MM.1S (cell line): ENCODE measurements around the gene MBD3L2.
"Not testable (repeated sequence)": the region's sequence is repeated elsewhere in the genome, so short reads cannot be mapped to it uniquely, and the experiment has no call there.

Experiments
- DNase-seq: peaks from one replicate; pipeline ENCODE4 v3.0.0-alpha.2; 2015
- H2AFZ ChIP-seq: fragments of 300-600 bp; sonication (generic); 2 replicates; pipeline ENCODE4 v1.6.0; 2016; ENCODE audit warnings: antibody characterized with exemption, low read length
- H3F3A ChIP-seq: fragments of 300-600 bp; sonication (generic); 2 replicates; pipeline ENCODE4 v1.6.1; 2016; ENCODE audit warnings: mild to moderate bottlenecking, antibody characterized with exemption, low read length, moderate library complexity, mixed read lengths; ENCODE audit not compliant: insufficient read depth
- H3K27ac ChIP-seq: fragments of 300-600 bp; sonication (generic); 2 replicates; pipeline ENCODE4 v1.5.1; 2016; ENCODE audit warnings: mild to moderate bottlenecking, low read length
- H3K27me3 ChIP-seq: fragments of 300-600 bp; sonication (generic); replicated peaks from 2 replicates; pipeline ENCODE4 v1.6.0; 2016; ENCODE audit warnings: low read length; ENCODE audit not compliant: insufficient read depth
- H3K36me3 ChIP-seq: fragments of 300-600 bp; sonication (generic); replicated peaks from 2 replicates; pipeline ENCODE4 v1.6.1; 2016; ENCODE audit warnings: mild to moderate bottlenecking, low read length, mixed read lengths; ENCODE audit not compliant: insufficient read depth
- H3K4me1 ChIP-seq: fragments of 300-600 bp; sonication (generic); 2 replicates; pipeline ENCODE4 v1.6.1; 2016; ENCODE audit warnings: low read length, mixed read lengths
- H3K4me2 ChIP-seq: fragments of 300-600 bp; sonication (generic); 2 replicates; pipeline ENCODE4 v1.6.0; 2016; ENCODE audit warnings: low read depth, low read length
- H3K4me3 ChIP-seq: fragments of 300-600 bp; sonication (generic); 2 replicates; pipeline ENCODE4 v1.5.1; 2016; ENCODE audit warnings: low read length, mixed read lengths
- H3K79me2 ChIP-seq: fragments of 300-600 bp; sonication (generic); 2 replicates; pipeline ENCODE4 v1.6.1; 2016; ENCODE audit warnings: mixed run types, low read length, mixed read lengths
- H3K9ac ChIP-seq: fragments of 300-600 bp; sonication (generic); 2 replicates; pipeline ENCODE4 v1.6.1; 2016; ENCODE audit warnings: low read length, mixed read lengths
- H3K9me2 ChIP-seq: fragments of 300-600 bp; sonication (generic); replicated peaks from 2 replicates; pipeline ENCODE4 v1.6.1; 2016; ENCODE audit warnings: mild to moderate bottlenecking, low read length, mixed read lengths; ENCODE audit not compliant: insufficient read depth
- H3K9me3 ChIP-seq: fragments of 300-600 bp; sonication (generic); replicated peaks from 2 replicates; pipeline ENCODE4 v1.6.1; 2016; ENCODE audit warnings: mild to moderate bottlenecking, low read length, mixed read lengths; ENCODE audit not compliant: insufficient read depth
- H4K20me1 ChIP-seq: fragments of 300-600 bp; sonication (generic); 2 replicates; pipeline ENCODE4 v1.6.1; 2016; ENCODE audit warnings: mild to moderate bottlenecking, low read length, moderate library complexity, mixed read lengths; ENCODE audit not compliant: insufficient read depth
- EZH2 ChIP-seq: fragments of 300-600 bp; sonication (generic); optimal IDR thresholded peaks from 2 replicates; pipeline ENCODE3; 2017; ENCODE audit warnings: low read depth, mild to moderate bottlenecking, antibody characterized with exemption, low read length, mixed read lengths
- EZH2phosphoT487 ChIP-seq: fragments of 300-600 bp; sonication (generic); IDR thresholded peaks from 2 replicates; pipeline ENCODE4 v1.6.1; 2018; ENCODE audit warnings: antibody characterized with exemption, low read length
- TF ChIP-seq, protein P1 (sequence below): fragments of 300-600 bp; sonication (generic); IDR thresholded peaks from 2 replicates; pipeline ENCODE4 v1.5.1; 2016; ENCODE audit warnings: antibody characterized with exemption, low read length, mixed read lengths

The MBD3L2 gene

GRCh38 chr19:7010722-7011593 lies 38.2 kb upstream of the MBD3L2 start:
- TF ChIP-seq, protein P1, sequence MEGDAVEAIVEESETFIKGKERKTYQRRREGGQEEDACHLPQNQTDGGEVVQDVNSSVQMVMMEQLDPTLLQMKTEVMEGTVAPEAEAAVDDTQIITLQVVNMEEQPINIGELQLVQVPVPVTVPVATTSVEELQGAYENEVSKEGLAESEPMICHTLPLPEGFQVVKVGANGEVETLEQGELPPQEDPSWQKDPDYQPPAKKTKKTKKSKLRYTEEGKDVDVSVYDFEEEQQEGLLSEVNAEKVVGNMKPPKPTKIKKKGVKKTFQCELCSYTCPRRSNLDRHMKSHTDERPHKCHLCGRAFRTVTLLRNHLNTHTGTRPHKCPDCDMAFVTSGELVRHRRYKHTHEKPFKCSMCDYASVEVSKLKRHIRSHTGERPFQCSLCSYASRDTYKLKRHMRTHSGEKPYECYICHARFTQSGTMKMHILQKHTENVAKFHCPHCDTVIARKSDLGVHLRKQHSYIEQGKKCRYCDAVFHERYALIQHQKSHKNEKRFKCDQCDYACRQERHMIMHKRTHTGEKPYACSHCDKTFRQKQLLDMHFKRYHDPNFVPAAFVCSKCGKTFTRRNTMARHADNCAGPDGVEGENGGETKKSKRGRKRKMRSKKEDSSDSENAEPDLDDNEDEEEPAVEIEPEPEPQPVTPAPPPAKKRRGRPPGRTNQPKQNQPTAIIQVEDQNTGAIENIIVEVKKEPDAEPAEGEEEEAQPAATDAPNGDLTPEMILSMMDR = no peak
- TF ChIP-seq EZH2phosphoT487 (no peak), EZH2 (no peak)
- no peak overlapping the region for H3K27ac ChIP-seq
- H3K9me3 ChIP-seq = no peaks in the 10 kb centered on the region
- H4K20me1 ChIP-seq = no peaks in the 10 kb centered on the region
- H3K4me2 ChIP-seq = peak overlapping the region; percentile 1; the same call in 1 of the 2 replicates
- H3K9me2 ChIP-seq = no peaks in the 10 kb centered on the region
- H3F3A ChIP-seq = no peaks in the 10 kb centered on the region
- no peaks in the 10 kb centered on the region for H3K79me2 ChIP-seq
- H3K27me3 ChIP-seq = peaks cover 72% of the 10 kb centered on the region
- H2AFZ ChIP-seq = peak overlapping the region; percentile 39; the same call in 1 of the 2 replicates
- H3K4me3 ChIP-seq = no peak overlapping the region
- H3K4me1 ChIP-seq = peaks cover 3% of the 10 kb centered on the region; the same call in 1 of the 2 replicates
- no peak overlapping the region for H3K9ac ChIP-seq
- no peaks in the 10 kb centered on the region for H3K36me3 ChIP-seq
- DNase-seq = peak; percentile 38

- H3K9me3 ChIP-seq = no peaks in the 10 kb centered on the region
- H3F3A ChIP-seq = no peaks in the 10 kb centered on the region
- no peaks in the 10 kb centered on the region for H3K36me3 ChIP-seq
- no peak overlapping the region for H3K4me2 ChIP-seq
- H3K27me3 ChIP-seq = peaks cover 77% of the 10 kb centered on the region
- no peaks in the 10 kb centered on the region for H4K20me1 ChIP-seq
- no peaks in the 10 kb centered on the region for H3K9me2 ChIP-seq
- H3K4me3 ChIP-seq = no peak overlapping the region
- TF ChIP-seq, protein P1 = no peak
- no peak for TF ChIP-seq EZH2phosphoT487
- TF ChIP-seq EZH2 = no peak
- H3K9ac ChIP-seq = no peak overlapping the region
- H2AFZ ChIP-seq = no peak overlapping the region
- no peak for DNase-seq
- H3K4me1 ChIP-seq = 0 out of 2 replicates have a peak, but pooled peaks cover 3% of the 10 kb centered on the region
- no peak overlapping the region for H3K27ac ChIP-seq
- no peaks in the 10 kb centered on the region for H3K79me2 ChIP-seq
Observed at GRCh38 chr19:7013678-7014077, 35.4 kb upstream of the MBD3L2 start.

GRCh38 chr19:7018828-7019227 lies 30.3 kb upstream of the MBD3L2 start:
- Histone ChIP-seq H3K4me2 (no peak overlapping the region), H3F3A (no peaks in the 10 kb centered on the region), H3K36me3 (no peaks in the 10 kb centered on the region), H3K27me3 (peaks cover 50% of the 10 kb centered on the region), H3K4me3 (no peak overlapping the region), H4K20me1 (no peaks in the 10 kb centered on the region), H2AFZ (no peak overlapping the region), H3K79me2 (no peaks in the 10 kb centered on the region), H3K4me1 (no peaks in the 10 kb centered on the region), H3K27ac (no peak overlapping the region), H3K9me2 (no peaks in the 10 kb centered on the region), H3K9ac (no peak overlapping the region), H3K9me3 (no peaks in the 10 kb centered on the region)
- TF ChIP-seq, protein P1 = no peak
- TF ChIP-seq EZH2 (no peak), EZH2phosphoT487 (no peak)
- DNase-seq = no peak

GRCh38 chr19:7021331-7021730 lies 27.8 kb upstream of the MBD3L2 start, which contains the start of gene MBD3L2B:
MBD3L2B (minus strand) TSS chr19:7021431; CDS start chr19:7021397, 34 bp downstream.
- not testable (repeated sequence) for H3K9ac ChIP-seq, DNase-seq, H2AFZ ChIP-seq, H3K27ac ChIP-seq, H4K20me1 ChIP-seq, H3K79me2 ChIP-seq, H3K36me3 ChIP-seq, H3F3A ChIP-seq, H3K9me2 ChIP-seq, H3K9me3 ChIP-seq, H3K4me1 ChIP-seq, H3K4me2 ChIP-seq, H3K4me3 ChIP-seq
- peaks cover 26% of the 10 kb centered on the region for H3K27me3 ChIP-seq

DNA sequence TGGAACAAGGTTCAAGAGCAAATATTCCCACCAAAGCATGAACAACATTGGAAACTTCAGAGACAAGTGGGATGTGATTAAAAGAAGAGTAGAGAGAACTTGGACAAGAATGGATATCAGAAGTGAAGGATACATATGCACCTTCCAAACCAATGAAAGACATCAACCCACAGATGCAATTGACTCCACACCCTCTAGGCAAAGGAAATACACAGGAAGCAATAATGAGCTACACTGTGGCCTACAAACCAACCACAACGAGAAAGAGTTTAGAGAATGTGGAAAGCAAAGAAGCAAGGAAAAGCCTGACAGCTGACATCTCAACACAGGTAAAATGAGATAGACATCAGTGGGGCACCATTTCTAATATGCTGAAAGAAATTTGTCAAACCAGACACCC lies 20.3 kb upstream of the MBD3L2 start:
- not testable (repeated sequence) for H3K36me3 ChIP-seq, H4K20me1 ChIP-seq, H3K9me2 ChIP-seq, H3F3A ChIP-seq, H3K79me2 ChIP-seq, H3K4me3 ChIP-seq, H3K9ac ChIP-seq, H2AFZ ChIP-seq, H3K27me3 ChIP-seq, H3K9me3 ChIP-seq, H3K4me1 ChIP-seq, DNase-seq, H3K27ac ChIP-seq, H3K4me2 ChIP-seq
